Stimulated activated CD4-positive, alpha-beta T cell treated with anti-CD3 and anti-CD28 coated beads, Interleukin-15, amount 100 ng/mL, for 24 hours (primary cell): ENCODE measurements around the gene GAS2L2.
"Not testable (repeated sequence)": the region's sequence is repeated elsewhere in the genome, so short reads cannot be mapped to it uniquely, and the experiment has no call there.

Experiments used
- DNase-seq: peaks from one replicate; pipeline ENCODE4 v3.0.0-alpha.2; 2020

The GAS2L2 gene

DNA sequence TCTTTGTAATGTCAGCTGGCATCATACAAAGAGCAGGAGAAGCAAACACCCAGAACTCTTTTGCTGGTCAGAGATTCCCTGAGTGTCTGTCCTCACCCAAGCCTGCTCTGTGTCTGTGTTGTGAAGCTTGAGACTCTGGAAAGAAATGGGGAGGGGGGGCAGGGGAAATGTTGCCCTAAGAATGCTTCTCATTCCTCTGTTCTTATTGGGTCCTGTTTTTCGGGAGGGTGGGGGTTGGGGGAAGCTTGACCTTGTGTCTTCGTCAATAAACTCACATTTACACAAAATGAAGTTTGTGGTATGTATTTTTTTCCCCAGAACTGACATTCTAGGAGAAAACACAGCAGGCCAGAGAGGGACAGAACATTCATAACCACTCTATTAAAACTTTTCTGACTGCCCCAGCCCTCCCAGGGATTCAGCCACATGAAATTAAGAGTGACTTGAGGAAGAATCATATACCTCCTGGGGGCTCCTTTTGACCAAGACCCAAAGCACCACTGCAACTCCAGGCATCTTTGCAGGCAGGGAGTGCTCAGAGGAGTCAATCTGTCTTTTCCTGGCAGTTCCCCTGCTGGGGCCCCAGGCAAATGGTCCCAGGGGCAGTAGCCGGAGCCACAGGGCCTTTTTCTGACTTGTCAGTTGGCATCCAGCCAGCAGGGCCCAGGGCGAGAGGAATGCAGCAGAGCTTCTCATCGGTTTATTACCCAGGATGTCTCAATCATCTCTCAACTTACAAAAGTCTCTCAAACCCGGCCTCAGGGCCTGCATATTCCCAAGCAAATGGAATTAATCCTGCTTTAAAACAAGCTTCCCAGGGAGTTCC lies 26.7 kb downstream of the GAS2L2 start:
- no peak for DNase-seq

DNA sequence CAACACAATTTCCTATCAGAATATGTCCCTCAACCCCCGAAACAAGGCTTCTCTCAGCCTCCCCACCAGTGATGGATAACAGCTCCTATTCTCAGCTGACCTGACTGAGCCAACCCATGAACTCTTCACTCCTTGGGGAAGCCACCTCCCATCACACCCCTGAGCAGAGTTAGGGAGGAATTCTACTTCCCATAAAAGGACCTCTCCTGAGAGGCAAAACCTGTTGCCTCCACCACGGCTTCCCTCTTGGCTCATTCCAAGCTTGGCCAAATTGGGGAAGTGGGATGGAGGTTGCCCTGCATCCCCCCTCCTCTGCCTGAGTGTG lies 27.3 kb downstream of the GAS2L2 start:
- no peak for DNase-seq

DNA sequence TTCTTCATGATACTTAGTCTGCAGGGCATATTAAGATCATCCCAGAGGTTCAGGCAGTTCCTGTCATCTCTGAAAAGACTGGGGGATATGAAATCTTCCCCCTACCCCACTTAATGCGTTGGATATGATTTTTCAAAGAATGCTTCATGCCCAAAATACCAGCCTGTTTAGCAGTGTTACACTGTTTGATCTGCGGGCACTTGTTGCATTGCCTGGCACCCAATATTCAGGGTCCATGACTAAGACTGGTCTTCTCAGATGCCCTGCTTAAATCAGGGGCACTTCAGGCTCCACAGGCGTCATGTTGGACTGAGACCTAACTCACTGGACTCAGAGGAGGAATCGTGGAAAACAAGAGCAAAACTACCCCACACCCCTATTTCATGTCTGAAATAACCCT lies 28.0 kb downstream of the GAS2L2 start:
- no peak for DNase-seq

DNA sequence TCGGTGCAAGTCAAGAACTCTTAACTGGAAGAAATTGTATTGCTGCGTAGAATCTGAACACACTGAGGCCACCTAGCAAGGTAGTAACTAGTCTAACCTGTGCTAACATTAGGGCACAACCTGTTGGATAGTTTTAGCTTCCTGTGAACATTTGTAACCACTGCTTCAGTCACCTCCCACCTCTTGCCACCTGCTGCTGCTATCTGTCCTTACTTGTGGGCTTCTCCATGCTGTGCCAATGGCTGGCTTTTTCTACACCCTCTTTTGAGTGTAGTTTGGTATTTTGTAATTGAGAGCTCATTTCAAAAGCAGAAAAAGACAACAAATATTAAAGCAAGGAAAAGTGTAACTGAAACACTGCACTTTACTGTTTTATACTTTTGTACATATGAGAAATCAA lies 29.3 kb downstream of the GAS2L2 start:
- DNase-seq: no peak

DNA sequence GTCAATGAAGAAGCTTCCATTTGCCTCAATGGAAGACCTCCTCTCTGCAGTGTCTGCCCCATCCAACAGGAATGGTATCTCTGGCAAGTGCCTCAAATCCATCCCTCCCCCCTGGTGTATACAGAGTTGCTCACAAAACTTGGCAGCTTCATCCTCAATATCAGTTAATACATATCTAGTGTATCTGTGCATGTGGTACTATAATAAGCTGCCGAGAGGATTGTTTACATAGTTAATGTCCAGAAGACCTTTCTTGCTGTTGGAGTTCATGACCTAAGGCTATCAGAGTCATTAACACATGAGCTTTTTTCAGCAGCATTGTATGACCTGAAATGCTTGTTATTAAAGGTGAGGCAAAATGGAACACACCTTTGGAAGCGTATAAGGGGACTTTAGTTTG lies 35.6 kb downstream of the GAS2L2 start:
- no peak for DNase-seq

DNA sequence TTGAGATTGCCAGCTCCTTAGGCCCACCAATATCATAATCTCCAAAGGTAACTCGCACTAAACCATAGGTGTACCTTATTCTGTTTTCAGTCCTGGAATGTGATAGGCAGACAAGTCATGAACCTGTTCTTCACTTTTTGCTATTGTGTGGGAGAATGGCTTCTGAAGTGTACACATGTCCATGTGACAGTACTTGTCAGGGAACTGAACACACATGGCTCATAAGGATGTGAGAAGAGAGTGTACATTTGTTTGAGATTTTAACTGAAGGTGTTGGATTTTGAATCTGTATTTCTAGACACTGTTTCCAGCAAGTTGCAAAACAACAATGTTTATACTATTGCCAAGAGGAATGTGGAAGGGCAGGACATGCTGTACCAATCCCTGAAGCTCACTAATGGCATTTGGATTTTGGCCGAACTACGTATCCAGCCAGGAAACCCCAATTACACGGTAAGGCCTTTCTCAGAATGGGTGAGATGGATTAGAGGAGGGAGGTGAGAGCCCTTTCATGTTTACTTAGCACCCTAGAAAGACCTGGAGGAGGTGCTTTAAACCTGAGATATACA lies 36.1 kb downstream of the GAS2L2 start:
- DNase-seq: no peak

DNA sequence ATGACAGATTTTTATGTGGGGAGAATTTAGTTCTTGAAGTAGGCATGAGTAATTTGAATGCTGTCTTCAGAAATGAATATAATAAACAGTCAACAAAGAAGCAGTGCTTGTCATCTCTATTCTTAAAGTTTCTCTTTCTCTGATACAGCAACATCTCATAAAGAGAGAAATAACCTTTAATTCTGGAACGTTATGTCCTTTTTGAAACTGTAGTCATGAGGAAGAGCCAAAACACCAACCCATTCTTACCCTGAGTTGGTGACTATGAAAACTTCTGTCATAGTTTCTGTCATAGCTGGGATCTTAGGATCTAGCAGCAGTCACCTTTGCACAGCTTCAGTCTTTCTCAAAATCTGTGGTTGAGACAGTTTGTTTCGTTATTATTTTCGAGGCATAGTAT lies 36.9 kb downstream of the GAS2L2 start:
- no peak for DNase-seq

DNA sequence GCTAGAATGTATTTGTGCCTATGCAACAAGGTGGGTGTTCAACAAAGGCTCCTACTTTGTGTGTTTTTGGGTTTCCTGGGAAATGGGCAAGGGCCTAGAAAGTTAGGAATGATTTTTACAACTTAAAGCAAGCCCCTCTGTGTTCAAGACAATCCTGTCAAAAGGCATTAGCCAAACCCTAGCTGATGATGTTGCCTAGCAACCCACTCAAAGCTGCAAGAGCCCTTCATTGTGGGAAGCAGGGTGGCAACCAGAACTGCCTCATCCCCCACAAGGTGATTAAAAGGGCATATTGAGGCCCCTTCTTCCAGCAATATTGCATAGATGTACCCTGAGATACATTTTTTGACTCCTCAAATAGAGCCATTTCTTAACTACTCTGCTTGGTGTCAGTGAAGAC lies 37.6 kb downstream of the GAS2L2 start:
- DNase-seq: no peak

DNA sequence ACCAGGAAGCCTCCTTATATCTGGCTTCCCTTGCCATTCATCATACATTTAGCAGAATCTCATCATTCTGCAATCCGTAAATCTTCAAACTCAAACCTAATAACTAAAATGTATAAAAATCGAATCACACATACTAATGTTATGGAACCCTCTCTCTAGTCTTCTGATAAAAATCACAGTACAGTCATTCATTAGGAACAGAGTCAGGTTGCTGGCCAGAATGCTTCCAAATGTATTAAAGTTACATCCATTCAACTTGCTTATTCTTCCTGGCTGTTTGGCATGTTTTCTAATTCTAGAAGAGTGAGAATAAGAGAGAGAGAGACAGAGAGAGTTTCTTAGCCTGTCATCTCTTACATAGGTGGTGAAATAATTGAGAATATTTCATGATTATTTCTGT lies 38.1 kb downstream of the GAS2L2 start:
- no peak for DNase-seq

DNA sequence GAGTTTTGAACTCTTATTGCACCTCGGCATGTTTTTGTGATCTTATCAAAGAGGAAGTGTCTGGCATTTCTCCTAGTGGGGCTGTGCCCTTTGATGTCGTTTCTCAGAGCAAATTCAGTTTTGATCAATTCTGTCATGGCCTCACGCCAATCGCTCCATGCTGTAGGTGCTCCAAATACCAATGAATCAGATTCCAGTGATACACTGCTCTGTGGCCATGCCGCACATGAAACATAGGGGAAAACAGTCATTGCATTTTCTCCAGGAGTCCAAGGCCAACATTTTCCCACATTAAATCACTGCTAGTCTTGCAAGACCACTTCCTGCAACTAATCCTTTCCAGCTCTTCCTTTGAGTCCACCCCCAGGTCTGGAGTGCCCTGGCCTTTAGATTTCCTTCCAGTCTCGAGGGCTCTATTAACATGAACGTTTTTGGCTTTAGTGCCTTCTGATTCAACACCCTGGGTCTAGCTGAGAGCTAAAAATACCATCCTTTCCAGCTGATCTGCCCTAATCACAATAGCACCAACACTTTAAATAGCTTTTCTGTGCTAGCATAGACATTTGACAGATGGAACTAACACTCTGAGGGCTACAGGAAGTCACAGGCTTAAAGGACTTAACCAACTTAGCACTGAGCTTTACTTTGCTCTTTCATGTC lies 39.8 kb downstream of the GAS2L2 start:
- DNase-seq: no peak

DNA sequence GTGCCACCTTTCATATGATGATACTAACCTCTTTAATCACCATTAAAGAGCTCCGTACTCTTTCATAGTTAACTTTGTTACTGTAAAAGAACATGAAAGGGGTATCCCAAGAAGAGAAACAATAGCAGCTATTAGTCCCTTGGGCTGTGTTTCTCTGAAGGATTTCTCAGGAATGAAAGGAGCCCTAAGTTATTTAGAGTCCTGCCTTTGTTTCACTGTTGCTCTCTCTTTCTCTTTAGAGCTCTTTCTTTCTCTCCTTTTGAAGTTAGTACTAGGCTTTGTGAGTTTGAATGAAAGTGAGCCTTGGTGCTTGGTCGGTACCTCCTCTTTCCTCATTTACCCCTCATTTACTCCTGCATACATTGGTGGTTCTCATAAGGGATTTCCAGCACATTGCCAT lies 42.1 kb downstream of the GAS2L2 start:
- DNase-seq: no peak

DNA sequence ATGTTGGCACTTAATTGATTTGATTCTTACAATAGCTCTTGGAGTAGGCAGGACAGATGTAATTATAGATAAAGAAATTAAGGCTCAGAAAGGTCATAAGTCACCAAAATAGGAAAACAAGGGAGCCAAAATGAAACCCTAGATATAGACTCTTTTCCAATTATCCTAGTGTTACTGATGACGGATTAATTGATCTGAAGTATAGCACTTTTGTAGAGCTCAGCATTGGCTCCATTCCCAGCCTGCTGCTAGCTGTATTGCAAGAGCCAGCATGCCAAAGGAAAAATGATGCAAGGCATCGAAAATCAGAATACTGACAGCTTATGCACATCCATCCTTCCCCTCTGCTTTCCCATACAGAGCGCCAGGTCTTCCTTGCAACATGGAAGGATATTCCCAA lies 43.2 kb downstream of the GAS2L2 start:
- DNase-seq: no peak

DNA sequence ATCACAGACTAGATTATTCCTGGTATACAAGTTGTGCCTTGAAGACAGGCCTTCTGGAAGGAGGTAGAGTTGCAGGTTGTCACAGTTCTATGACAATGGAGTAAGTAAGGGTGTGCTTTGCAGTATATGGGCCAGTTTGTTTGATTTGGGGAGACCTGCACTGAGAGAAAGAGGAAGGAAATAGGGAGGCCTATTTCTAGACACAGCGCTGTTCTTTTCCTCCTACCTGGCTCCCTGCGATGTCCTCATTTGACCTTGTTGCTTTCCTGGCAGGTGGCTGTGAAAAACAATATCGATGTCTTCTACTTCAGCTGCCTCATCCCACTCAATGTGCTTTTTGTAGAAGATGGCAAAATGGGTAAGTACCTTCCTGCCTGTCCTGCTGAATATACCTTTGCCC lies 44.1 kb downstream of the GAS2L2 start:
- no peak for DNase-seq

DNA sequence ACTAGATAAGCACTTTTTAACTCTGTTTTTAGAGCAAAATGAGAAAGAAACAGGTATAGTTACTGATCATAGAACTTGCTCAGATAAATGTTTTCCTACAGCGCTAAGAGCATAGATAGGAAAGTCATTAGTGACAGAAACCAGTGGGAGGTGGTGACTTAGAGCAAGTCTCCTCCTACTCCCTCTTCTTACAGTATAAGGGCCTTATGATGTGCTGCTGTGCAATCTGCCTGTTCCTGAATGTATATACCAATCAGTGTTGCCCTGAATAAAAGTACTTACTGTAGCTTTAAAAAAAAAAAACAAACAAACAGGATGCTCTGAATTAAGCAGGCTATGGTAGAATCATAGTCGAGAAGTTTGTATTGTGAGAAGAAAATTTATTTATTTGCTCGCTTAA lies 44.9 kb downstream of the GAS2L2 start:
- no peak for DNase-seq

DNA sequence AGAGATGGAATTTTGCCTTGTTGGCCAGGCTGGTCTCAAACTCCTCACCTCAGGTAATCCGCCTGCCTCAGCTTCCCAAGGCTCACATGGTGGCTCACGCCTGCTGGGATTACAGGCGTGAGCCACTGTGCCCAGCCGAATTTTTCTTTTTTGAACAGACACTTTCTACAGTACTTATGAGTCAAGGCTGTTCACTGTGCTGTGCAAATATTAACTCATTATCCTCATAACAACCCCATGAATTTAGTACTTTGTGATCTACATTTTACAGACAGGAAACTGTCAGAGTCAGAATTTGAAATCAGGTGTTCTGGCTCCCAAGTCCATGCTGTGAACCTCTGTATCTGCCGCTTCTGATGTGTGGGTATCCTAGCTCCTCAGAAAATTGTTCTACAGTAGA lies 47.3 kb downstream of the GAS2L2 start:
- no peak for DNase-seq

DNA sequence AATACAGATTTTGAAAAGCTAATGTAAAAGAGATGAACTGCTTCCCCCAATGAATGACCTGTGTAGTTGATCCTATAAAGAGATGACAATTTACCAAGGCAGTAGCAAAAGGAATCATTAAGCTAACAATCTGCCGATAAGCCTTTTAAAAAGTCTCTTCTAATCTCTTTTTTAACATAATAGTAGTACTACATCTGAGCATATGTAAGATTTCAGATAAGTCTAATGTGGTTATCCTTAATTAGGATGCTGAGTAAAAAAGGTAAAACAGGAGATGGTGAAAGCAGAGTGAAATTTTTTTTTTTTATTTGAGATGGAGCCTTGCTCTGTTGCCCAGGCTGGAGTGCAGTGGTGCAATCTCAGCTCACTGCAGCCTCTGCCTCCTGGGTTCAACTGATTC lies 47.8 kb downstream of the GAS2L2 start:
- DNase-seq: no peak

DNA sequence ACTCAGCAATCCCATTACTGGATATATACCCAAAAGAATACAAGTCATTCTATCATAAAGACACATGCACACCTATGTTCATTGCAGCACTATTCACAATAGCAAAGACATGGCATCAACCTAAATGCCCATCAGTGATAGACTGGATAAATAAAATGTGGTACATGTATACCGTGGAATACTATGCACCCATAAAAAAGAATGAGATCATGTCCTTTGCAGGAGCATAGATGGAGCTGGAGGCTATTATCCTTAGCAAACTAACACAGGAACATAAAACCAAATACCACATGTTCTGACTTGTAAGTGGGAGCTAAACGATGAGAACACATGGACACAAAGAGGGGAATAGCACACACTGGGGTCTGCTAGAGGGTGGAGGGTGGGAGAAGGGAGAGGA lies 49.7 kb downstream of the GAS2L2 start:
- not testable (repeated sequence) for DNase-seq

DNA sequence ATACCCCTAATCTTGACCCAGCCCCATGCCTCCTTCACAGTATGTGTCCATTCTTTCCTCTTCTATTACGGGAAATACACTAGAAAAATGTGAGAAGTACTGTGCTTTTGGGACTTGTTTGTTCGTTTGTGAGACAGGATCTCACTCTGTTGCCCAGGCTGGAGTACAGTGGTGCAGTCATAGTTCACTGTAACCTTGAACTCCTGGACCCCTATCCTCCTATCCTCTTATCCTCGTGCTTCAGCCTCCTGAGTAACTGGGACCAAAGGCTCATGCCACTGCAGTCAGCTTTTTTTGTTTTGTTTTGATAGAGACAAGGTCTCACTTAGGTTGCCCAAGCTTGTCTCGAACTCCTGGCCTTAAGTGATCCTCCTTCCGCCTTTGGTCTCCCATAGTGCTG lies 51.5 kb downstream of the GAS2L2 start:
- no peak for DNase-seq

DNA sequence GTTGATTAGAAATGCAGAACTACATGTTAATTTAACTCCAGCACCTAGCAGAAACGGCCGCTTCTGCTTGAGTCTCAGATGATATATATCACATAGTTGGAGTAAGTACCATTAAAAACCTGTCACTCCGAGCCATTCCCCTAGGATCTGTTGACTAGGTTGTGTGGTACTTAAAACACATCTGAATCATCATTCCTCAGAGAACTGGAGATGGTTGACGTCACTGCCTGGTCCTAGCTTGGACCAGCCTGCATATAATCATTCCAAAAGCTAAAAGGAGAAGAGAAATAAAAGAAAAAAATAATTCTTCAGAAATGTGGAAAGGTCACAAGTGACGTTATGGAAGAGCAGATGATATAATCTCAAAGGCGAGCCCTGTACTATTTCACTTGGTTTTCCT lies 52.9 kb downstream of the GAS2L2 start:
- no peak for DNase-seq

DNA sequence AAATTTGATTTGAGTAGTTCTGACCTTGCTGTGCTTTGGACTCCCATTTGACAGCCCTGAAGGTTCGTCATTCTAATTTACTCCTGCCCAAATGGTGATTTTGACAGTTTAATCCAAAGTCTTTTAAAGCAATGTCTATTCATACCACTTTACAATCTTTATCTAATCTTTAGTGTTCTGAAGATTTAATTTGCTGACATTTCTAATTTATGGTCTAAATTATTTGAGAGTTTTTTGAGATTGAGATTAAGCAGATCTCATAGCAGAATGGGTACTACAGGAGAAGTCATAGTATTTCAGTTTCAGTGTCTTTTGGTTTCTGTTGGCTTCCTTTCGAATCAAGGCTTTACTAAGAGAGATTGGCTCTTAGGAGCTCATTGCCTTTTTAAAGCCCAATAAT lies 54.2 kb downstream of the GAS2L2 start:
- no peak for DNase-seq

DNA sequence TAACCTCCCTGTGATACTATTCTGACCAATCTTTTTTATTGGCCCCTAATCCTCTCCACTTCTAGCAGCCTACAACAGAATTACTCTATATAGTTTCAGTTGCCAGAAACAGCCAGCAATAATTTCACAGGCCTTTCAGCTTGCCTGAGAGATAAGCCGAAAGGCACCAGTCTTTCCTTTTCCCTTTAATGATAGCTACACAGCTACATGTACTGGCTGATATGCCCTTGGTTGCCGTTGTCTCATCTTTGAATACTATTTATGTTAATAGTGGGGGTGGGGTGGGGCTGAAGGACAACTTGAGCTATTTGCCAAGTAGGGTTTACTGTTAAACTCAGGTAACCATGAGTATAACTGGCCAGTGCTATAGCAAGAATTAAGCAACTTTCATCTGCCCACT lies 57.4 kb downstream of the GAS2L2 start:
- DNase-seq: no peak

DNA sequence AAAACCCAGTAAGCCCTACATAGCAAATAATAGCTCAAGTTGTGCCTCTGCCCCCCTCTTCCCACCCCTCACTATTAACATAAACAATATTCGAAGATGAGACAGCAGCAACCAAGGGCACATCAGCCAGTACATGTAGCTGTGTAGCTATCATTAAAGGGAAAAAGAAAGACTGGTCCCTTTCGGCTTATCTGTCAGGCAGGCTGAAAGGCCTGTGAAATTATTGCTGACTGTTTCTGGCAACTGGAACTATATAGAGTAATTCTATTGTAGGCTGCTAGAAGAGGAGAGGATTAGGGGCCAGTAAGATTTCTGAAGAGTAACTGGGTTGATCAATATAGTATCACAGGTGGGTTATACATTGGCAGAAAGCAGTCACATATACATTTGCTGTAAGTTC lies 58.1 kb downstream of the GAS2L2 start:
- DNase-seq: no peak
